Upper lobe of left lung (tissue), 6 donors: ENCODE measurements around the gene CD8A. TPM values are rescaled to one million over a fixed set of nuclear protein-coding genes. Genes with fewer than 3 reads are reported as not detected.

Experiments used
- ATAC-seq, 2 donors: fragments of 200-7000 bp; cut with Tn5 transposase; one replicate each; pipeline ENCODE4 v1.9.1; 2022; ENCODE audit warnings: mild to moderate bottlenecking in 2 of 2, moderate library complexity in 2 of 2; ENCODE audit not compliant: low FRiP score in 2 of 2
- DNase-seq, 2 donors: peaks; one replicate each; pipeline ENCODE4 v3.0.0-alpha.2; 2019 to 2020
- H3K27ac ChIP-seq, 4 donors: fragments of 200-600 bp; sonication (generic); one replicate each; pipeline ENCODE4 v1.5.1; 2016 to 2019
- H3K27me3 ChIP-seq, 4 donors: fragments of 200-600 bp; sonication (generic); one replicate each; pipeline ENCODE4 v1.5.1; 2017 to 2019
- H3K36me3 ChIP-seq, 4 donors: fragments of 200-600 bp; sonication (generic); one replicate each; pipeline ENCODE4 v1.5.1; 2016 to 2019
- H3K4me1 ChIP-seq, 4 donors: fragments of 200-600 bp; sonication (generic); one replicate each; pipeline ENCODE4 v1.5.1; 2018 to 2019
- H3K4me3 ChIP-seq, 4 donors: fragments of 200-600 bp; sonication (generic); one replicate each; pipeline ENCODE4 v1.5.1; 2017 to 2019; ENCODE audit warnings: mild to moderate bottlenecking in 2 of 4, moderate library complexity in 1 of 4
- H3K9me3 ChIP-seq, 4 donors: fragments of 200-600 bp; sonication (generic); one replicate each; pipeline ENCODE4 v1.5.1; 2018 to 2019
- CTCF ChIP-seq, 6 experiments: fragments of 450-650 bp in 4 of 6; fragments of 200-600 bp in 2 of 6; sonication (generic) in 2 of 6; IDR thresholded peaks; one replicate each; pipeline ENCODE4 v1.5.1; 2016 to 2019; ENCODE audit warnings: antibody characterized with exemption in 6 of 6
- EP300 ChIP-seq, 4 donors: sonication (generic); formaldehyde crosslinking; IDR thresholded peaks; one replicate each; pipeline ENCODE4 v1.5.1; 2017; ENCODE audit warnings: antibody characterized with exemption in 4 of 4, control low read depth in 2 of 4
- POLR2A ChIP-seq, 4 donors: fragments of 450-650 bp; IDR thresholded peaks; one replicate each; pipeline ENCODE4 v1.5.1; 2016 to 2017; ENCODE audit warnings: antibody characterized with exemption in 4 of 4, mild to moderate bottlenecking in 2 of 4
- POLR2AphosphoS5 ChIP-seq, 2 donors: sonication (generic); formaldehyde crosslinking; IDR thresholded peaks; one replicate each; pipeline ENCODE4 v1.5.1; 2017; ENCODE audit warnings: antibody characterized with exemption in 2 of 2
- WGBS, 2 donors: methylation state at CpG; one replicate each; pipeline ENCODE4 v1.1.5; 2017 to 2018; 5-methylcytosine and 5-hydroxymethylcytosine counted together
- total RNA-seq, 6 donors: library from RNA; depleted of rRNA in 4 of 6; stranded (reverse); fragments of >200 nt in 4 of 6; gene quantifications; one replicate each; pipeline versions ENCODE4 v1.1.0 to v1.2.1, GENCODE V29; 2016 to 2021
- donor health status: DM: no; HTN: no; CAD: no; lungs with moderate emphysema.
- donor health status: DM: no; HTN: yes; CAD: no; lungs with severe emphysema.

The CD8A gene
- total RNA-seq, 6 donors from 2014 or later, result 4.1 to 5.6 (median 4.7) TPM

GRCh38 chr2:86752934-86753333, 37.8 kb downstream of the CD8A start:
- Histone ChIP-seq H3K4me3 (no peak overlapping the region), H3K36me3 (peaks cover 0 to 43% (median 0%) of the 10 kb centered on the region in 4 donors), H3K9me3 (peaks cover 4 to 11% (median 5%) of the 10 kb centered on the region in 4 donors), H3K27ac (no peak overlapping the region), H3K4me1 (peaks cover 2 to 5% (median 4%) of the 10 kb centered on the region in 4 donors), H3K27me3 (no peaks in the 10 kb centered on the region)
- ATAC-seq (no peak), DNase-seq (no peak)
- TF ChIP-seq POLR2A (IDR thresholded peaks at IDR 0.05) (no peak), CTCF (IDR thresholded peaks at IDR 0.05) (no peak), EP300 (IDR thresholded peaks at IDR 0.05) (no peak), POLR2AphosphoS5 (IDR thresholded peaks at IDR 0.05) (no peak)
- 95 to 96% methylated on average over 3 of the region's 3 CpGs for WGBS, 2 donors

GRCh38 chr2:86751778-86752177, 38.9 kb downstream of the CD8A start:
- no peak for DNase-seq
- Histone ChIP-seq H3K4me1 (peaks cover 7 to 12% (median 8%) of the 10 kb centered on the region in 4 donors), H3K9me3 (peaks cover 4 to 11% (median 5%) of the 10 kb centered on the region in 4 donors), H3K27me3 (no peaks in the 10 kb centered on the region), H3K36me3 (peaks cover 0 to 43% (median 0%) of the 10 kb centered on the region in 4 donors), H3K27ac (no peak overlapping the region), H3K4me3 (no peak overlapping the region)
- WGBS, 2 donors, result 44 to 72% methylated on average over 1 of the region's 1 CpG
- no peak for ATAC-seq
- TF ChIP-seq POLR2AphosphoS5 (IDR thresholded peaks at IDR 0.05) (no peak), POLR2A (IDR thresholded peaks at IDR 0.05) (no peak), EP300 (IDR thresholded peaks at IDR 0.05) (no peak), CTCF (IDR thresholded peaks at IDR 0.05) (no peak)

GRCh38 chr2:86750240-86750839, 40.4 kb downstream of the CD8A start:
- ATAC-seq (no peak), DNase-seq (no peak)
- Histone ChIP-seq H3K27ac (no peak overlapping the region), H3K4me3 (no peak overlapping the region), H3K9me3 (peaks cover 4 to 11% (median 5%) of the 10 kb centered on the region in 4 donors), H3K36me3 (peaks cover 0 to 33% (median 0%) of the 10 kb centered on the region in 4 donors), H3K4me1 (peaks cover 7 to 12% (median 8%) of the 10 kb centered on the region in 4 donors), H3K27me3 (no peaks in the 10 kb centered on the region)
- TF ChIP-seq CTCF (IDR thresholded peaks at IDR 0.05) (no peak), POLR2A (IDR thresholded peaks at IDR 0.05) (no peak)
- WGBS, 2 donors, result 79 to 93% methylated on average over 3 of the region's 3 CpGs

- TF ChIP-seq EP300 (IDR thresholded peaks at IDR 0.05) (no peak), POLR2AphosphoS5 (IDR thresholded peaks at IDR 0.05) (no peak), CTCF (IDR thresholded peaks at IDR 0.05) (no peak), POLR2A (IDR thresholded peaks at IDR 0.05) (no peak)
- Histone ChIP-seq H3K4me1 (peaks cover 7 to 12% (median 8%) of the 10 kb centered on the region in 4 donors), H3K9me3 (peaks cover 4 to 11% (median 5%) of the 10 kb centered on the region in 4 donors), H3K27me3 (no peaks in the 10 kb centered on the region), H3K36me3 (peaks cover 0 to 19% (median 0%) of the 10 kb centered on the region in 4 donors), H3K4me3 (no peak overlapping the region), H3K27ac (peak overlapping the region in 3 of 4 donors; percentile 7 to 83 (median 57))
- peak in 1 of 2 donors; percentile 41 for DNase-seq
- no peak for ATAC-seq
- 72 to 76% methylated on average over 9 of the region's 9 CpGs for WGBS, 2 donors
Measured at GRCh38 chr2:86747711-86748639, 42.7 kb downstream of the CD8A start.
